Activated CD8-positive, alpha-beta T cell treated with anti-CD3 and anti-CD28 coated beads for 36 hours (primary cell): ENCODE measurements around the gene GPATCH1. TPM values are rescaled to one million over a fixed set of nuclear protein-coding genes. Genes with fewer than 3 reads are reported as not detected.

Experiments
- ATAC-seq: fragments of 200-7000 bp; cut with Tn5 transposase; one replicate; pipeline ENCODE4 v1.10.0; 2021; ENCODE audit warnings: mild to moderate bottlenecking, moderate library complexity
- CTCF ChIA-PET: fragments of 350-600 bp; sonication (Branson Sonifier 250); formaldehyde crosslinking; loops from one replicate; lab custom pipeline; 2021; ENCODE audit warnings: antibody characterized with exemption; lab: Charles Lee
- POLR2A ChIA-PET: fragments of 350-600 bp; sonication (Branson Sonifier 250); formaldehyde crosslinking; loops from one replicate; lab custom pipeline; 2021; ENCODE audit warnings: antibody characterized with exemption; lab: Charles Lee
- DNase-seq: peaks from one replicate; pipeline ENCODE4 v3.0.0-alpha.2; 2020
- H3K27ac Mint-ChIP-seq: one replicate; pipeline ENCODE4 v1.8.0; 2021; ENCODE audit warnings: mild to moderate bottlenecking, mixed read lengths
- H3K27me3 Mint-ChIP-seq: one replicate; pipeline ENCODE4 v1.8.0; 2021; ENCODE audit warnings: mixed read lengths
- H3K36me3 Mint-ChIP-seq: one replicate; pipeline ENCODE4 v1.8.0; 2021; ENCODE audit warnings: low read depth, mixed read lengths
- H3K4me1 Mint-ChIP-seq: one replicate; pipeline ENCODE4 v1.8.0; 2021; ENCODE audit warnings: low read depth, mixed read lengths
- H3K4me3 Mint-ChIP-seq: one replicate; pipeline ENCODE4 v1.8.0; 2021; ENCODE audit warnings: mild to moderate bottlenecking, moderate library complexity, mixed read lengths
- H3K9me3 Mint-ChIP-seq: one replicate; pipeline ENCODE4 v1.8.0; 2021; ENCODE audit warnings: mixed read lengths
- CTCF ChIP-seq: fragments of 200-600 bp; IDR thresholded peaks from one replicate; pipeline ENCODE4 v1.8.0; 2022; ENCODE audit warnings: antibody characterized with exemption, mild to moderate bottlenecking
- intact Hi-C: fragments of 100-400 bp; cut with micrococcal nuclease; formaldehyde crosslinking; loops from one replicate; pipeline ENCODE4 v1.10.0; 2022
- total RNA-seq, 2 experiments: library from RNA; stranded (reverse); gene quantifications; one replicate each; pipeline ENCODE4 v1.2.3, GENCODE V29; 2021

GPATCH1 gene
- total RNA-seq, 2 experiments from 2014 or later: 8.7 to 9.6 TPM

- no peak overlapping the region for H3K27ac Mint-ChIP-seq
- ChIA-PET POLR2A (no interaction called here), CTCF (interaction anchor here (6.7 kb wide), 1 partner anchor 45 kb away, joined by 26 read pairs; no protein-coding TSS in a partner anchor)
- DNase-seq (no peak), ATAC-seq (no peak)
- H3K27me3 Mint-ChIP-seq: peaks cover 2% of the 10 kb centered on the region
- intact Hi-C loops: no loop called here
- H3K9me3 Mint-ChIP-seq: no peaks in the 10 kb centered on the region
- no peaks in the 10 kb centered on the region for H3K36me3 Mint-ChIP-seq
- TF ChIP-seq CTCF: no peak
- H3K4me1 Mint-ChIP-seq: peaks cover 15% of the 10 kb centered on the region
- H3K4me3 Mint-ChIP-seq: no peak overlapping the region
These were observed 58.2 kb downstream of the GPATCH1 start for GRCh38 chr19:33139165-33139564.

GRCh38 chr19:33143897-33144405, 63.0 kb downstream of the GPATCH1 start:
- POLR2A ChIA-PET: interaction anchor here (0.9 to 1.4 kb wide), 2 partner anchors 13 to 32 kb away, joined by 3 to 6 read pairs; no protein-coding TSS in a partner anchor

GRCh38 chr19:33146209-33146608, 65.2 kb downstream of the GPATCH1 start:
- ChIA-PET POLR2A (no interaction called here), CTCF (interaction anchor here (9.1 kb wide), 1 partner anchor 39 kb away, joined by 83 read pairs; no protein-coding TSS in a partner anchor)
- H3K36me3 Mint-ChIP-seq: no peaks in the 10 kb centered on the region
- no peak overlapping the region for H3K27ac Mint-ChIP-seq
- ATAC-seq (no peak), DNase-seq (no peak)
- H3K4me1 Mint-ChIP-seq: peaks cover 4% of the 10 kb centered on the region
- no peak overlapping the region for H3K4me3 Mint-ChIP-seq
- no peak for TF ChIP-seq CTCF
- intact Hi-C loops: loop anchor here (10.0 kb wide), 1 partner anchor 259 kb away; no protein-coding TSS in a partner anchor
- H3K9me3 Mint-ChIP-seq: no peaks in the 10 kb centered on the region
- H3K27me3 Mint-ChIP-seq: peaks cover 3% of the 10 kb centered on the region

More at GRCh38 chr19:33143897-33144405, 63.0 kb downstream of the GPATCH1 start:
- intact Hi-C loops: loop anchor here (5.0 to 10.0 kb wide), 2 partner anchors 38 to 261 kb away; no protein-coding TSS in a partner anchor
- CTCF ChIA-PET: interaction anchor here (0.7 to 9.1 kb wide), 26 partner anchors 9 to 263 kb away, joined by 3 to 83 read pairs (median 4); partner anchors contain the start of gene CEBPG
- H3K4me3 Mint-ChIP-seq: no peak overlapping the region
- DNase-seq (peak; percentile 76), ATAC-seq (peak; percentile 100)
- peak; percentile 93 for TF ChIP-seq CTCF
- H3K4me1 Mint-ChIP-seq: peaks cover 4% of the 10 kb centered on the region
- H3K36me3 Mint-ChIP-seq: no peaks in the 10 kb centered on the region
- H3K27me3 Mint-ChIP-seq: peaks cover 3% of the 10 kb centered on the region
- no peak overlapping the region for H3K27ac Mint-ChIP-seq
- no peaks in the 10 kb centered on the region for H3K9me3 Mint-ChIP-seq

GRCh38 chr19:33147538-33147937, 66.6 kb downstream of the GPATCH1 start:
- intact Hi-C loops: loop anchor here (10.0 kb wide), 1 partner anchor 257 kb away; no protein-coding TSS in a partner anchor
- ATAC-seq: no peak
- ChIA-PET POLR2A (no interaction called here), CTCF (interaction anchor here (1.3 to 9.1 kb wide), 2 partner anchors 21 to 38 kb away, joined by 3 to 83 read pairs; no protein-coding TSS in a partner anchor)
- no peak for TF ChIP-seq CTCF
- H3K9me3 Mint-ChIP-seq: no peaks in the 10 kb centered on the region
- no peak overlapping the region for H3K27ac Mint-ChIP-seq
- peaks cover 4% of the 10 kb centered on the region for H3K4me1 Mint-ChIP-seq
- H3K27me3 Mint-ChIP-seq: peaks cover 1% of the 10 kb centered on the region
- no peak overlapping the region for H3K4me3 Mint-ChIP-seq
- no peaks in the 10 kb centered on the region for H3K36me3 Mint-ChIP-seq
- DNase-seq: no peak

- CTCF ChIA-PET: interaction anchor here (1.0 to 9.1 kb wide), 2 partner anchors 9 to 34 kb away, joined by 3 to 83 read pairs; no protein-coding TSS in a partner anchor
These were observed 70.0 kb downstream of the GPATCH1 start for GRCh38 chr19:33150852-33151518.

More at GRCh38 chr19:33150852-33151518, 70.0 kb downstream of the GPATCH1 start:
- no peak for TF ChIP-seq CTCF
- H3K27me3 Mint-ChIP-seq: no peaks in the 10 kb centered on the region
- DNase-seq: no peak
- H3K9me3 Mint-ChIP-seq: no peaks in the 10 kb centered on the region
- ATAC-seq: no peak
- no peak overlapping the region for H3K4me3 Mint-ChIP-seq
- no peaks in the 10 kb centered on the region for H3K4me1 Mint-ChIP-seq
- no peak overlapping the region for H3K27ac Mint-ChIP-seq
- intact Hi-C loops: no loop called here
- POLR2A ChIA-PET: no interaction called here
- H3K36me3 Mint-ChIP-seq: no peaks in the 10 kb centered on the region
